A673 (cell line): ENCODE data around the gene RPL38.

ENCODE experiments used
- EZH2 ChIP-seq: fragments of 200-600 bp; sonication (generic); IDR thresholded peaks from 2 replicates; pipeline ENCODE4 v1.6.1; 2017; ENCODE audit warnings: borderline replicate concordance, low read depth, mild to moderate bottlenecking, mixed read lengths, antibody characterized with exemption, low read length; ENCODE audit not compliant: poor library complexity, severe bottlenecking
- TF ChIP-seq, protein P1 (sequence below): fragments of 300-800, 200-600 bp; sonication (generic); conservative IDR thresholded peaks from 2 replicates; pipeline ENCODE4 v1.5.1; 2017; ENCODE audit warnings: low read depth, mild to moderate bottlenecking, antibody characterized with exemption, low read length, moderate library complexity, mixed read lengths

DNA sequence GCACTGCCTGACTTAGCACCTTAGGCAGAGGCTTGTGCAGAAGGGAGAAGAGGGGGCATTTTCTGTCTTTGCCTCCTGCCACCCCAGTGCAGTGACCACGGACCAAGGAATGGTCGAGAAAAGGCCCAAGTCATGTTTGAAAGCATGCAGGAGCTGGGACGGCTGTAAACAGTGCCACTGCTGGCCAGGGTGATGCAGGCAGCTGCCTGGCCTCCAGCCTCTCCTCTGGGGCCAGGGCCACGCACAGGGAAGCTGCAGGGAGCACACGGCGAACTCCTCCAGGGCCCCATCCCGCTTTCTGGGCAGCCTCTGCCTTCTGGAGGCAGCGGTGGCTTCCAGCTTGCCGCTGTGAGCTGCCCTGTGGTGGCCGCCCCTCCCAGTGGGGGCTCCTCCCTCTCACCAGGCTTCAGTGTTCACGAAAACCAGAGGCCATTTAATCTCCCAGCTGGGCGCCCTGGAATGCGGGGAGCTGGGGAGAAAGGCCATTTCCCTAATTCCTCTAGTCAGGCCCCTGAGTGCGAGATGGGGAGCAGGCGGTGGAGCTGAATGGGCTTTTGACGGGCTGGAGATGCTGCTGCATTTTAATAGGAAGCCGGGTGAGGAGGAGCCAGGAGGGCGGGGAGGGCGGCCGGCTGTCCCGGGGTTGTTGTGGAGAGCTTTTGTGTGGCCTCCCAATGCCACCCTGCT is 41.8 kb downstream of the RPL38 start:
- TF ChIP-seq, protein P1, sequence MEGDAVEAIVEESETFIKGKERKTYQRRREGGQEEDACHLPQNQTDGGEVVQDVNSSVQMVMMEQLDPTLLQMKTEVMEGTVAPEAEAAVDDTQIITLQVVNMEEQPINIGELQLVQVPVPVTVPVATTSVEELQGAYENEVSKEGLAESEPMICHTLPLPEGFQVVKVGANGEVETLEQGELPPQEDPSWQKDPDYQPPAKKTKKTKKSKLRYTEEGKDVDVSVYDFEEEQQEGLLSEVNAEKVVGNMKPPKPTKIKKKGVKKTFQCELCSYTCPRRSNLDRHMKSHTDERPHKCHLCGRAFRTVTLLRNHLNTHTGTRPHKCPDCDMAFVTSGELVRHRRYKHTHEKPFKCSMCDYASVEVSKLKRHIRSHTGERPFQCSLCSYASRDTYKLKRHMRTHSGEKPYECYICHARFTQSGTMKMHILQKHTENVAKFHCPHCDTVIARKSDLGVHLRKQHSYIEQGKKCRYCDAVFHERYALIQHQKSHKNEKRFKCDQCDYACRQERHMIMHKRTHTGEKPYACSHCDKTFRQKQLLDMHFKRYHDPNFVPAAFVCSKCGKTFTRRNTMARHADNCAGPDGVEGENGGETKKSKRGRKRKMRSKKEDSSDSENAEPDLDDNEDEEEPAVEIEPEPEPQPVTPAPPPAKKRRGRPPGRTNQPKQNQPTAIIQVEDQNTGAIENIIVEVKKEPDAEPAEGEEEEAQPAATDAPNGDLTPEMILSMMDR = no peak
- no peak for TF ChIP-seq EZH2
